NCI-H1092 treated with DMSO at 0.1 percent for 48 hours (cell line): ENCODE results near the gene PRL.

Experiments
- DNase-seq: peaks from one replicate; lab custom pipeline; 2025; lab: John Stamatoyannopoulos, UW

The PRL gene

DNA sequence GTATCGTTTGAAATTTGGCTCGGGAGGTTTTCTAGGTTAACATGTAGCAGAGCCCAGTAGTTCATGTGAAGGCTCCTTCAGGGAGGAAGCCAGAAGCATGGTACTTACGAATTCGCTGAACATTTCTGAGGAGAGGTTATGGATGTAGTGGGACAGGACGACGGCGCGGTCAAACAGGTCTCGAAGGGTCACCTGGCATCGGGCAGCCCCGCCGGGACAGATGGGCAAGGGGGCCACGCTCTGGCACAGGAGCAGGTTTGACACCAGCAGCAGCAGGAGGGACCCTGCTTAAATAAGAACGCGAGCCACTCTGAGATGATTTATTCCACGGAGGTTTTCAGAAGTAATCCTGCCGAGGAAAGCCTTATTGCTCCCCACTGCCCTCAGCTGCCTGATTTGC is 2.5 kb downstream of the PRL start:
- no peak for DNase-seq

DNA sequence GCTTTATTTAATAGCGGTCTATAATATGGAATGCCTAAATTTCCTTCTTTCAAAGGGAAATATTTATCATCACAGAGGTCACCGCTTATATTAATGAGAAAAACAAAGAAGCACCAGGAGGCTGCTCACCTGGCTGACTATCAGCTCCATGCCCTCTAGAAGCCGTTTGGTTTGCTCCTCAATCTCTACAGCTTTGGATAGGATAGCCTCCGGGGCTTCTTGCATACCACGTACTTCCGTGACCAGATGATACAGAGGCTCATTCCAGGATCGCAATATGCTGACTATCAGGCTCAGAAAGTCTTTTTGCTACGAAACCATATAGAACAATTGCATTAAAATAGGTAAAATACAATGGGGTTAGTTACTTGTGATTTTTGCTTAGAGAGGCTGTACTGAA is 6.8 kb downstream of the PRL start:
- no peak for DNase-seq

DNA sequence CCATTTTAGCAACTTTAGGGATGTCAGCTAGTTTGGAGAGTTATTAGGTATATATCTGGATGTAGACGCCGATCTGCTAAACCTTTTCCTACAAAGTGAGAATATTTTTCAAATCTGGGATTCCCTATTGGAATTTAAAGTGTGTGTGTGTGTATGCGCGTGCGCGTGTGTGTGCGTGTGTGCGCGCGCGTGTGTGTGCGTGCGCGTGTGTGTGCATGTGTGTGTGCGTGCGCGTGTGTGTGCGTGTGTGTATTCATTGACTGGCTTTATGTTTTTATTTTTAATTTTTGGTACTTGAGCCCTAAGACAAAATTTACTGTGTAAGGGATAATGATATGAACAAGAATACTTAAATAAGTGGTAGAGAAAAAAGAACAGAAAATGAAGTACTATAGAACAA is 8.1 kb downstream of the PRL start:
- no peak for DNase-seq

DNA sequence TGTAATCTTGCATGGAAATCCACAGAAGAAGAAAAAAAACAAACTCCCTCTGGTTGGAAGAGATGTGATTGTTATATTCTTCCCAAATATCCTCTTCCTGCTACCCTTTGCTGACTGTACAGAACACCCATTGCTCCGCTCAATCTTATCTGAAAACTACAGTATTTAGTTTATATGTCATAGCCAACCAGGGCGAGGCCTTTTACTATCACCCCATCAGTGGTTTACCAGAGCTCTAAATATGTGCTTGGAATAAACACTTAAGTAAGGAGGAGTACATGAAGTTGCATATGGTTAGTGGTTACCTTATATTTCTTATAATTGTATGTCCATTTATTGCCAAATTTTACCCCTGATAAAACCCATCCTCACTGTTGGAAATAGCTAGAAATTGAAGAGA is 12.2 kb downstream of the PRL start:
- DNase-seq: no peak

DNA sequence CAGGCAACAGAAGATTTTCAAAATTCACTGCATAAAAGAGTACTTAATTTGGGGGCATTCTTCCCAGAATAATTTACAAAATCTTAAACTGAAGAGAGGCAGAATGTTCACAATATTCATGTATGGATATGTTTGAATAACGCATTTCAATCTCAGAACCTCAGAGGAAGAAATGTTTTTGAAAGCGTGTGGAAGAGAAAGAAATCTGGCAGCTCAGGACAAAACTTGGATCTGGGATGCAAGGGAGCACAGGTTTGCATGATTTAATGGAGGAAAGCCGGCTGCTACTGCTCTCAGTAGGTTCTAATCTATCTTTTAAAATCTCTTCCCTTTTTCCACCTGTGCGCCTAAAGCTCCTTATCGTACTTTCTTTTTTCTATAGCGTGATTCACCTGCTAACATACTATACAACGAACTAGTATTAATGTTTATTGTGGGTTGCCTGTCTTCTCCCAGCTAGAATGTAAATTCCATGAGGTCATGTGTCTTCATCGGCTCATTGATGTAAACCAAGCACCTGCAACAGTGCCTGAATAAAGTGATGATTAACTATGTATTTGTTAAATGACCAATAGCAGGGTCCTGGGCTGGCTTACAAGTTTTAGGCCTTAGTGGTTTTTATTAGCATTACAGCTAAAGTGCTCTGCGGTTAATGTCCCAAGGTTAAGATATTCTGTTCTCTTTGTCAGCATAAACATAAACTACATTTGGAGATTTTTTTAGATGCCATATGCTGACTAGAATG is 15.3 kb downstream of the PRL start:
- DNase-seq: no peak

DNA sequence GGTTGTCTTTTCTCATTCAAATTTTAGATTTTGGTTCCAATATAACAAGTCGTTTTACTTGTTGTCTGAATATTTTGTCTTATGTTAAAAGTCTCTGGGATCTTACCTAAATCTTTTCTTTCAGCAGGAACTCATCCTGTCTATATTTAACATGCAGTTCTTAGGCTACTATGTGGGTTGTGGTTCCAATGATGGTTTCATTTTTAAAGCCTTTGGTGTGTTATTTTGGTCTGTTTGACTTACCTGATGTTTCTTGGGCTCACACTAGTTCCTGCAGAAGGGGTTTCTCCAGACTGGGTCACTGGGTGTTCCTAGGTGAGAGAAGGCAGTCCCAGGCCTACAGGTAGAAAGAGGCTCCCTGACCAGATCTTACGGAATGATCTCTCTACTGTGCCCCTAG is 17.4 kb downstream of the PRL start:
- no peak for DNase-seq

DNA sequence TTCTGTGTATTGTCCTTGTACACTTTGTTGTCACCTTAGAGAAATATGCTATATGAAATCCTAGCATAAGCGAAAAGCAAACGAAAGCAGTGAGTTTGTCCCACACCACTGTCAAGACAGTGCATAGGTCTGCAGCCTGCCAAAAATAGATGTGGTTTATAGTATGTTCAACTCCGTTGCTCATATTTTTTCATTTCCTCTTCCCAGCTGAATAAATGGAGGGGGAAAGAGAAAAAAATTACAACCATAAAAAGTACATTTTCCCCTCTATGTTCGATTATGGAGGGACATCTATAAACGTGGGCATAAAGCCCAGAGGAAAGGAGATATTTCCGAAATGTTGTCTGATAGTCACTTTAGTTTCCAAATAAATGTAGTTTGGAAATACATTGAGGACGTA is 25.8 kb downstream of the PRL start:
- DNase-seq: no peak

DNA sequence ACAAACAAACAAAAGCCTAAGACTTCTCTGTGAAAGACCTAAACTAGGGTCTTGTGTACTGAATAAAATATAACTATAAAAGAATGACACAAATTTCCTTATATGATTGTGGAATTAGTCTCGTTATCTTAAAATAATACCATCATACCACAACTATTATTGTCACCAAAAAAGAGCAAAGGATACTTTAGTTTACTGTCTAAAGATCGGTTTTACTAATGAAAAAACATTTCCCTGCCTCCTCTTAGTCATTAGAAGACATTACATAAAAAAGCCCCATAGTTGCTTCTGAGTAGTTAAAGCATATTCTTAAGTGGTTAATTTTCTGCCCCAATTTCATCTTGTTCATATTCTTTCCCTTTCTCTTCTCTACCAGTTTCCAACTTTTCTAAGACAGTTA is 33.1 kb downstream of the PRL start:
- no peak for DNase-seq

DNA sequence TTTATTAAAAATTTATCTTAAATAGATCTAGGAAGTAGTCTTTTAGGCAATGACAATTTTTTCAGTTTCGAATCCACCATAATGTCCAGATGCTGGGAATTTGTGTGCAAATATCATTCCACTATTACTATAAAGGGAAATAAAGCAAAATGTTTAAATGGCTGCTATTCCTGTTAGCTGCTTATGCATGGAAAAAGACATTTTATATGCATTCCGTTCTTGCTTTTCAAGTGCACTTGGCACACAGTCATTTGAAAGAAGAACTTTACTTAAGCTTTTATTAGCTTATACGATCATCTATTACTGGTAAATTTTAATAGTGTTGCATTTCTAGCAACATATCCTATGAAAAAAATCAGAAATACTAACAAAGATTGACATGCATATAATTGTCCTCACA is 42.0 kb downstream of the PRL start:
- no peak for DNase-seq

DNA sequence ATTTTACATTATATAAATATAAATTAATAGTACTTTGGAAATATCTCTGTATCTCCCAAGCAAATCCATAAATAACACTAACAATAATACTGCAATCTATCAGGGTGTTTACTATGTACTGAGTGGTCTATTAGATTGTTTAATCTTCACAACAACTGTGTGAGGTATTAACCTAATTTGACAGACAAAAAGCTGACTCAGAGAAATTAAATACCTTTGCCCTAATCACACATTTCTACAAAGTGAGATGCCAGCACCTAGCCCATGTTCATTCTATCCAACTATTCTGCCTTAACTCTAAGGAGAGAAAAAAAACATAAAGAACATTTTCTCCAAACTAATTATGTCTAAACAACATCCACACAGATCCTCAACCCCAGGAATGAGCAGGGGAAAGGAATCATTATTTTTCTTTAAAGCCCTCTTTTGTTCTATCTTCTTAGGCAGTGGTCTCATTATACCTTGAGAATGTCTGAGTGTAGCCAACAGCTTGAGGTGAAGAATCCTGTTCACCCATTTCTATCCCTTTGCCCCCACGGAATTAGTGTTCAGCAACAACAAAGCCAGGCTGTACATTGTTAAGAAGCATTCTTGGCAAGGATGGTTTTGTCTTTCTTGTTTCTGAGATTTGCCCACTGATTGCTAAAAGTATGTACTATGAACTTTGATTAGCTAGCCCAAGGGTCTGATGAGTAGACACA is 42.7 kb downstream of the PRL start:
- DNase-seq: no peak

DNA sequence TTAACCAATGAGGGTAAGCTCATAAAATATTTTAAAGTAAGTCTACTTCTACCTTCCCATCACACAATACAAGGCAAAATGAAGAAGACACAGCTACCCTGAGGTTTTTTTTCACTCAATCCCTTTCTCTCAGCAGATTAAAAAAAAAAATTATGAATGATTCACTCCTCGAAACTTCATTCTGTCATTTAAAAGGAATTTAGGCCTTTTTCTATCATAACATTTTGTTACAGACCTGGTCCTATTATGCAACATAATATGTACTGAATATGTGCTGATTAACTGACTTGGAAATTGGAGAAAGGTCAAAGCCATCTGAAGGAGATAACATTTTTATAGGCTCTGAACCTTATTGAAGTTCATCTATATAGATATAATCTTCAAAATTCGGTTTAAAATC is 45.5 kb downstream of the PRL start:
- no peak for DNase-seq

DNA sequence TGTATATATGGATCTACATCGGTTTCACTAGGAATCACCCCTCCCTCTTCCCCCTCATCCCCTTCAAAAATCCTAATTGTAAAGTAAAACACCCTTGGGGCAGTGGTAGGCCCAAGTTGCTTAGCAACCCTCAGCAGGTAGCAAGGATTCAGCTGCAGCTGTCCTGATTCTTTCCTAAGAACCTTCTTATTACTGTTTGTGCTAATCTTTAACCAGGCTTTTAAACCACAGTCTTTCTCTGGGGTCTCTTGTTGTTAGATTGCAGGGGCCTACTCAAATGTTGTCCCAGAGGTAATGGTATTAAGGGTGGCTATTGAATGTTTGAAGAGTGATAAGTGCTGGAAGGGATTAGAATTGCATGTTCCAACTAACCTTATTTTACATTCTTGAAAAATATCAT is 46.4 kb downstream of the PRL start:
- DNase-seq: peak; percentile 71

DNA sequence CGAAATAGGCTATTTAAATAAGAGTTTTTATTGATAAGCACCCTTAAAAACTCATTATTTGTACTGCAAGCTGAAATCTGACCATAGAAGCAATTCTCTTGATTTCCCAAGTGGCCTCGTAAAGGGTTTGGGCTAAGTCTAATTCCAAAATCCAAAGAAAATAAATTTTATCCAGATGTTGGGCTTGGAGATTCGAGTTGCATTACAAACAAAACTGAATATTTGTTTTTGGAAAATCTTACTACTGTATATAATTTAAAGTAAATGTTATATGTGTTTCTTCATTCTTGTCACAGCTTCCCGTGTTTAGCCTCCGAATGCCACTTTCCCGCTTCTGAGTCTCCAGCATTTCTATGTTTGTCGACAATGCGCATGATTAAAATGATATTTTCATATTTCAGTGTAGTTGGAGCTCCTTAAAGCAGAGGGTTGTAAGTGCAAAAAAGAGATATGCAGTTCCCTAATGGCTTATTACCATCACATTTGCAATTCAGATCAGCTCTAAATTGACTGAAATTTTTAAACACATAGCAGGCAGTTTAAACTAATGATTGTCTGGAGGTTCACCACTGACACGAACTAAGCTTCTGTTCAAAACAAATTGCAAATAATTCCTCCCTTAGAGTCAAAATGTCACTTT is 47.0 kb downstream of the PRL start:
- DNase-seq: no peak

DNA sequence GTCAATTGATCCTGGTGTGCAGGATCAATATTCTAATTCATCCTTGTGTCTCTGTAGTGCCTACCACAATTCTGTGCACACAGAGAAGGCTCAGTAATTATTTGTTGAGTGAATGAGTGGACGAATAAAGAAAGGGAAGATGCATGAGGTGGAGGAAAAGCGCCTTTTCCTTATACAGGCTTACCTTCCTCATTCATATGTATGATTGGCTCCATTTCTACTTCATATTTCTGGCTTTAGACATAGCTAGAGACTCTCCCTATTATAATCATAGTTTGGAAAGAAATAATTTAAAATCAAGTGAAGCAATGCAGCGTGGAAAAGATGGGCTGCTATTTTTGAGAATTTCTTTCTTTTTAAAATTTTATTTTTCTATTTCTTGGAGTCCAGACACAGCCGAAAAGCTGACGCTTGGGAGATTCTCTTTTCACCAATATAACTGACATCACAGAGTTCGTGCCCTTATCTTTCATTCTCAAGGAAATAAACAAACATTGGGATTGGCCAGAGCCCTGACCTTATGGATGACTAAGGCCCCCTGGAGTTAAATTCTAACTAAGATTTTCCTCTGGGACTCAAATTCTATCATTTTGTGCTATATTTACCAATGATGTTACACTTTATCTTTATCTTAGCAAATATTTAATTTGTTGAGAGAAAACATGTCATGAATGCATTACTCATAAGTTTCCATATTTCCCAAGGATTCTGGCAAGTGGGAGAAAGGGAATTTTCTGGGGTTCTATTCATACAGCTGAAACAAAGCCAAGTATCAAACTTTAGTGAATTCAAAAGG is 48.1 kb downstream of the PRL start:
- no peak for DNase-seq

DNA sequence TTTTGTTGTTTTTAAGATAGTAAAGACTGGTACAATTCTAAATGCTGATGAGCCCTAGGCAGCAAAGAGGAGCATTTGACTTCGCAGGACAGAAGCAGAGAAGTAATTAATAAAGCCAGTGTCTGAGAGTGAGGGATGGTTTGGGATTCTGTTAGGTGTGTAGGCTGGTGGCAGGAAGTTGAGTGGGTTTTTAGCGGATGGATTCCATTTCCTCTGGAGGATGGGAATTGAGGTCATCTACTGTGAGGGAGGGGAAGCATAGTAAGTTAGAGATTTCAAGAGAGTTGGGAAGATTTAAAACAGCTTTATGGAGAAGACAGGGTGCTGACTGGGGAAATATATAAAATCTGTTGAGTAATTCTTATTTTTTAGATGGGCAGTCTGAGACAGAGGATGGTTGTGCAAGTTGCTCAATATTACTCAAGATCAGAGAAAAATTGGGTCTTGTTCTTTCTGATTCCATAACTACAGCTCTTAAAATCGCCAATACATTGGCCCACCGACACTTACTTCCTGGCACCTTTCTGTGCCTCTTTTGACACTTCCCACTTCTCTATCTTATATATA is 48.8 kb downstream of the PRL start:
- DNase-seq: no peak

DNA sequence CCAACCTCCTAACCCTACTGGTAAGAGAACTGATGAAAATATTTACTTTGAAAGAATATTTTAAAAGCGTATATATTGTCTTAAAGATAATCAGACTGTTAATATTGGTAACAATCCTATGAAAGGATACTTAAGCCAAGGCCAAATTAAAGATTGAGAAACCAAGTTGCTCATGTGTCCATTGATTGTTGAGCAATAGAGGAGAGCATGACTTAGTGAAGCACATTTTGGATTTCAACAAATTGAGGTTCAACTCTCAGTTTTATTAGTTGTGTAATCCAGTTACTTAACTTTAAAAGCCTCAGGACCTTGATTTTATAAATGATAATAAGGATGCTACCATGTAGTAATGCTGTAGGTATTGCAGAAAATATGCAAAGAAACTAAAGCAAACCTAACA is 56.8 kb downstream of the PRL start:
- no peak for DNase-seq

DNA sequence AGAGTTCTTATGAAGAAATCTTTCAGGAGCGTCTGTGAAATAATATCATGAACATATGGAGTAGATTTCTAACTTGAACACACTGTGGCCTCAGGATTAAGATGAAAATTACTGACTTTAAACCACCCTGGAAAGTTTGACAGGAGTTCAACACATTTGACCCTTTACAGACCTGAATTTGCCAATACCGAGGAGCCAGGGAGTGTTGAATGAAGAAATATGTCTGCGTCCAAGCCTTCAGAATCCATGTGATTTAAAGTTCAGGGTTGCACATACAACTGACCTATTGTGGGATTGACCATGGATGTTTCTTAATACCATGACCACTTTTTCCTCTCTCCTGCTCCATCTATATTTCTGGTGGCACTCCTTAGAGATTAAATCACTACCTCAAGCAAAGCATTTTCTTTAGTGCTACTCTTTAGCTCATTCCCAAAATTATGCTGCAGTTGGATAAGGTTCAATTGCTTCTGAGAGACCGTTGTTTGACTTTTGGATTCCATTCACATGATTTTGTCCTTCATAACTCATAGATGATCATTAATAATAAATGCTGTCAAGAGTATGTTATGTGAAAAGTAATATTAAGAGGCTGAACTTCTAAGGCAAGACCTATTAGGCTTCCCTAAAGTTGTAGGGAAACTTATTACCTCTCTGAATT is 57.4 kb downstream of the PRL start:
- DNase-seq: no peak

DNA sequence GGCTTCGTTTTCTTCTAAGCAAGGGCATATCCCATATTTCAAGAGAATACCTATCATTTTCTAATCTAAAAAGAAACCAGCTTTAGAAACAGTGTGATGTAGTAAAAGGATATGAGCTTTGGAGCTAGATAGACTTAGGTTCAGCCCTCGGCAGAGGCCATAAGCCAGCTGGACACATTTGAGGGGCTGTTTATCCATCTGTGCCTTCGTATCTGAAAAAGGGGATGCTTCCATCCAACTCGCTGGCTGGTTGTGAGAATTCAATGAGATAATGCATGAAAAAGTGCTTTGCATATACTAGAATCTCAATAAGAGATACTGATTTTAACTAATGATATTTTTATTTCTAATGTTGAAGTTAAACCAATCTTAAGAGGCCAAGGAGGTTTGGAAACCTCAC is 58.0 kb downstream of the PRL start:
- no peak for DNase-seq

DNA sequence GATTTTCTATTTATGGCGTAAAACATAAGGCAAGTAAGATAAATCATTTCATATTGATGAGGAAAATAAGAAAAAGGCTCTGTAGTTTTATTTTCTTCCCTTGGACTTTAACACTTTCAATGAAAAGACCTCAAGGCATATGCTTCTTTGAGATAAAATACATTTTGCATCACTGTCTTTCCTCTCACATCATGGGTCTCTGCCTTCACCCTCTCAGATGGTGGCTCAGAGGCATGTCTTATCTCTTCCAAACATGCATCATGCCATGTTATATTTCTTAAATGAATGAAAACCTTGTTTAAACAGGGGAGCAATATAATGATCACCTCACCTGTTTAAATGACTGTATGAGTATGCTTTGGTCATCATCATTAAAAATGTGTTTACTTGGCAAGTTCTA is 59.3 kb downstream of the PRL start:
- DNase-seq: no peak
